ENCODE measurements around the gene STK38L. TPM values are rescaled to one million over a fixed set of nuclear protein-coding genes. Genes with fewer than 3 reads are reported as not detected.
A peak's percentile ranks its signal among the peaks of the same experiment; 100 is the strongest.

The STK38L gene
- total and polyA plus RNA-seq, 2 of the 4 experiments (the other 2 are of a cell fraction), result 5.1 to 7.2 TPM

DNA sequence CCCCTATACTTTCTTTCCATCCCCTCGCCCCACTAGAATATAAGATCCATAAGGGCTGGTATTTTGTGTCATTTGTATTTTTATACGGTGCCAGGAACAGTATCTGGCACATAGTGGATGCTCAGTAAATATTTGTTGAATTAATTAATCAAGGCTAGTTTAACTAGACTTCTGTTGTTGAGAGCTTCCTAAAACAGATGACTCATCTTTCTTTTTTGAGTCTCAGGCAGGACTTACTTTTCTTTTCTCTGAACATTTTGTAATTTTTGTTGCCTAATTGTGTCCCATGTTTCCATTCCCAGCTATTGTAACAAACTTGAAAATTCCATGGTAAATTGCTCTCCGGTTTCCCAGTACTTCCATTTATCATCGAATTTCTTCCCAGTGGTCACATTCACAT is 16.7 kb downstream of the STK38L start:
- CTCF ChIA-PET, result interaction anchor here (0.6 kb wide), 1 partner anchor 226 kb away, joined by 4 read pairs; no protein-coding TSS in a partner anchor

More for the DNA sequence above, 16.7 kb downstream of the STK38L start:
- Histone ChIP-seq H2BK120ac (ENCODE audit: low read depth, low read length) (no peak overlapping the region), H2AFZ (replicated peaks; ENCODE audit: low read length, poor library complexity) (no peak overlapping the region), H4K5ac (ENCODE audit: low read depth, low read length) (peak overlapping the region; percentile 42; the same call in 1 of the 2 replicates), H3K56ac (ENCODE audit: extremely low read depth, insufficient read depth, low read length) (no peak overlapping the region), H3K4ac (ENCODE audit: low read depth, low read length) (no peak overlapping the region), H3K9me3 (ENCODE audit: control insufficient read depth, insufficient read depth, low read length) (no peaks in the 10 kb centered on the region), H4K8ac (ENCODE audit: low read depth in 2 of 2, low read length in 2 of 2) (no peak overlapping the region), H3K79me1 (ENCODE audit: low read depth in 1 of 2, low read length in 2 of 2) (peaks cover 10 to 34% of the 10 kb centered on the region in 2 experiments), H2AK9ac (replicated peaks; ENCODE audit: low read depth, low read length, poor library complexity) (no peak overlapping the region), H3K4me3 (ENCODE audit: insufficient read depth, low read depth, low read length) (no peak overlapping the region), H2BK5ac (ENCODE audit: low read depth, low read length, poor library complexity, severe bottlenecking) (peak overlapping the region; percentile 32), H3K27ac (ENCODE audit: insufficient read depth, low read length) (no peak overlapping the region), H3K9me1 (ENCODE audit: insufficient read depth, low read length) (peaks cover 3% of the 10 kb centered on the region), H3K18ac (ENCODE audit: low read depth, low read length) (peak overlapping the region; percentile 65; the same call in 1 of the 2 replicates), H3K23ac (ENCODE audit: low read depth, low read length) (no peak overlapping the region), H3K4me1 (ENCODE audit: control insufficient read depth, insufficient read depth, low read length) (peaks cover 14% of the 10 kb centered on the region), H2BK15ac (ENCODE audit: low read depth, low read length) (no peak overlapping the region), H3K14ac (replicated peaks; ENCODE audit: low read depth, low read length) (no peak overlapping the region), H3K36me3 (ENCODE audit: control insufficient read depth, insufficient read depth, low read length) (peaks cover 1% of the 10 kb centered on the region; the same call in 1 of the 2 replicates), H4K91ac (ENCODE audit: insufficient read depth, low read depth, low read length) (no peak overlapping the region), H2BK20ac (ENCODE audit: low read depth, low read length) (no peak overlapping the region), H2AK5ac (ENCODE audit: low read depth, low read length) (no peak overlapping the region), H3K9ac (ENCODE audit: low read depth, low read length) (no peak overlapping the region), H3K4me2 (ENCODE audit: low read depth, low read length) (peak overlapping the region; percentile 59; the same call in 1 of the 2 replicates), H4K20me1 (ENCODE audit: insufficient read depth, low read length) (peaks cover 6% of the 10 kb centered on the region; the same call in 1 of the 2 replicates), H3K27me3 (ENCODE audit: control insufficient read depth, insufficient read depth, low read length) (no peaks in the 10 kb centered on the region)
- DNase-seq (peak; percentile 53), ATAC-seq (ENCODE audit: low read depth) (peak; percentile 68)
- BruUV-seq (replicated peaks), result no TSS peak
- dilution Hi-C loops (cut with HindIII; ENCODE audit: low sequenced_read_pairs, unreplicated experiment) (no loop called here), in situ Hi-C loops (cut with MboI; ENCODE audit: low sequenced_read_pairs) (no loop called here), intact Hi-C loops (cut with micrococcal nuclease) (loop anchor here (5.0 kb wide), 1 partner anchor 898 kb away; no protein-coding TSS in a partner anchor)
- no peak; the same call in 1 of the 2 replicates for TF ChIP-seq BHLHE40 (IDR thresholded peaks at IDR 0.05; ENCODE audit: low read depth, low read length)
- TF ChIP-seq MXI1 (IDR thresholded peaks at IDR 0.05; ENCODE audit: borderline replicate concordance, low read depth, low read length), result no peak
- TF ChIP-seq FOS (IDR thresholded peaks at IDR 0.05; ENCODE audit: low read depth, low read length), result peak; percentile 81
- no peak for TF ChIP-seq RAD21 (IDR thresholded peaks at IDR 0.05; ENCODE audit: low read length)
- TF ChIP-seq MAFK (IDR thresholded peaks at IDR 0.05; ENCODE audit: low read depth, low read length), result peak; percentile 43; the same call in 1 of the 2 replicates
- TF ChIP-seq, protein P1, sequence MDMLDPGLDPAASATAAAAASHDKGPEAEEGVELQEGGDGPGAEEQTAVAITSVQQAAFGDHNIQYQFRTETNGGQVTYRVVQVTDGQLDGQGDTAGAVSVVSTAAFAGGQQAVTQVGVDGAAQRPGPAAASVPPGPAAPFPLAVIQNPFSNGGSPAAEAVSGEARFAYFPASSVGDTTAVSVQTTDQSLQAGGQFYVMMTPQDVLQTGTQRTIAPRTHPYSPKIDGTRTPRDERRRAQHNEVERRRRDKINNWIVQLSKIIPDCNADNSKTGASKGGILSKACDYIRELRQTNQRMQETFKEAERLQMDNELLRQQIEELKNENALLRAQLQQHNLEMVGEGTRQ (IDR thresholded peaks at IDR 0.05; ENCODE audit: low read depth, low read length), result no peak
- no CpG with 5 or more reads among the region's 4 CpGs for WGBS, 2 experiments (ENCODE audit: extremely low coverage in 2 of 2, insufficient read length in 1 of 2)
- POLR2A ChIA-PET (ENCODE audit: unreplicated experiment), result no interaction called here

Measured in IMR-90 (cell line).